ENCODE data around the gene PAX9. TPM values are rescaled to one million over a fixed set of nuclear protein-coding genes. Genes with fewer than 3 reads are reported as not detected.
A peak's percentile ranks its signal among the peaks of the same experiment; 100 is the strongest.

The PAX9 gene
- polyA plus RNA-seq, 1 donor from 2014 or later, result not detected

DNA sequence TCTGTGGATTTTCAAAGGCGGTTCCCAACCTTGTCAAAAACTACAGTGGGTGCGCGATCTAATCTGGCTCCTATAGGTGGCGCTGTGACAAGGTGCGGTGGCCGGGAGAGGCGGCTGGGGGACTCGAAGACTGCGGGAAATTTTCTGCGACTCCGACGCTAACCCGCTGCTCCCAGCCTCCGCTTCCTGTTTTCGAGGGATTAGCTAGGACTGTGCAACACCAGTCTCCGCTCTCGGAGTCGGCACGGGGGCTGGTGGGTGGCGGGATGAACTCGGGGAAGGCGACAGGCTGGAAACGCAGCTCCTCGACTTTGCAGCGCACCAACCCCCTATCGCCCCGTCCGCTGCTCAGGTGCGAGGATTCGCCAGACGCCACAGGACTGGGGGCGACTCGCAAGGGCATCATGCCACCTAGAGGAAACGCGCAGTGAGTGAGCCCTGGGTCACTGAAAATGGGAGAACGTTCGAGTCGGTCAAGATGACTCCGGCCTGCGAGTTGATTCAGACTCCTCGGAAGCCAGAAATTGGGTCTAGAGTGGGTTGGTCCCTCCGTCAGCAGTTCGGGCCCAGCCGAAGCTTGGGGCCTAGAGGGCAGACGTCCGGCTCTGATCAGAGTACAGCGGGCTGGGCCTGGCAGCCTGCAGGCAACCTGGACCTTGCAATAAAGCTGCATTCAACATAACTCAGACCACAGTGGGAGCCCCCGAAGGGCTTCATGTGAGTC, 5.5 kb upstream of the PAX9 start:
- H3K4me3 ChIP-seq (ENCODE audit: low read length), result peak overlapping the region; percentile 16
- H3K9me2 ChIP-seq (ENCODE audit: insufficient read depth, low read length), result no peaks in the 10 kb centered on the region
- no peaks in the 10 kb centered on the region for H3F3A ChIP-seq (ENCODE audit: insufficient read depth, low read length, poor library complexity, severe bottlenecking)
- peaks cover 100% of the 10 kb centered on the region for H3K27me3 ChIP-seq (ENCODE audit: insufficient read depth, low read depth, low read length)
- H4K20me1 ChIP-seq (ENCODE audit: insufficient read depth), result no peaks in the 10 kb centered on the region
- H3K36me3 ChIP-seq (ENCODE audit: insufficient read depth, low read length), result no peaks in the 10 kb centered on the region
- H3K79me2 ChIP-seq (replicated peaks; ENCODE audit: insufficient read depth, low read length), result no peaks in the 10 kb centered on the region
- TF ChIP-seq REST (IDR thresholded peaks at IDR 0.05; ENCODE audit: borderline replicate concordance) (no peak), TAF1 (IDR thresholded peaks at IDR 0.05; ENCODE audit: low read depth) (no peak), EZH2 (IDR thresholded peaks at IDR 0.05; ENCODE audit: borderline replicate concordance, insufficient read depth, low read length, poor library complexity, severe bottlenecking) (peak; percentile 33)
- TF ChIP-seq, protein P1, sequence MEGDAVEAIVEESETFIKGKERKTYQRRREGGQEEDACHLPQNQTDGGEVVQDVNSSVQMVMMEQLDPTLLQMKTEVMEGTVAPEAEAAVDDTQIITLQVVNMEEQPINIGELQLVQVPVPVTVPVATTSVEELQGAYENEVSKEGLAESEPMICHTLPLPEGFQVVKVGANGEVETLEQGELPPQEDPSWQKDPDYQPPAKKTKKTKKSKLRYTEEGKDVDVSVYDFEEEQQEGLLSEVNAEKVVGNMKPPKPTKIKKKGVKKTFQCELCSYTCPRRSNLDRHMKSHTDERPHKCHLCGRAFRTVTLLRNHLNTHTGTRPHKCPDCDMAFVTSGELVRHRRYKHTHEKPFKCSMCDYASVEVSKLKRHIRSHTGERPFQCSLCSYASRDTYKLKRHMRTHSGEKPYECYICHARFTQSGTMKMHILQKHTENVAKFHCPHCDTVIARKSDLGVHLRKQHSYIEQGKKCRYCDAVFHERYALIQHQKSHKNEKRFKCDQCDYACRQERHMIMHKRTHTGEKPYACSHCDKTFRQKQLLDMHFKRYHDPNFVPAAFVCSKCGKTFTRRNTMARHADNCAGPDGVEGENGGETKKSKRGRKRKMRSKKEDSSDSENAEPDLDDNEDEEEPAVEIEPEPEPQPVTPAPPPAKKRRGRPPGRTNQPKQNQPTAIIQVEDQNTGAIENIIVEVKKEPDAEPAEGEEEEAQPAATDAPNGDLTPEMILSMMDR (IDR thresholded peaks at IDR 0.05; ENCODE audit: poor library complexity, severe bottlenecking), result peak; percentile 56
- peaks cover 6% of the 10 kb centered on the region for H3K9me3 ChIP-seq (ENCODE audit: low read length)
- no peak overlapping the region for H3K9ac ChIP-seq (ENCODE audit: low read length)
- H2AFZ ChIP-seq (ENCODE audit: low read depth, low read length), result no peak overlapping the region
- no peak overlapping the region for H3K27ac ChIP-seq (ENCODE audit: low read length)
- H3K4me2 ChIP-seq (ENCODE audit: low read length), result no peak overlapping the region

DNA sequence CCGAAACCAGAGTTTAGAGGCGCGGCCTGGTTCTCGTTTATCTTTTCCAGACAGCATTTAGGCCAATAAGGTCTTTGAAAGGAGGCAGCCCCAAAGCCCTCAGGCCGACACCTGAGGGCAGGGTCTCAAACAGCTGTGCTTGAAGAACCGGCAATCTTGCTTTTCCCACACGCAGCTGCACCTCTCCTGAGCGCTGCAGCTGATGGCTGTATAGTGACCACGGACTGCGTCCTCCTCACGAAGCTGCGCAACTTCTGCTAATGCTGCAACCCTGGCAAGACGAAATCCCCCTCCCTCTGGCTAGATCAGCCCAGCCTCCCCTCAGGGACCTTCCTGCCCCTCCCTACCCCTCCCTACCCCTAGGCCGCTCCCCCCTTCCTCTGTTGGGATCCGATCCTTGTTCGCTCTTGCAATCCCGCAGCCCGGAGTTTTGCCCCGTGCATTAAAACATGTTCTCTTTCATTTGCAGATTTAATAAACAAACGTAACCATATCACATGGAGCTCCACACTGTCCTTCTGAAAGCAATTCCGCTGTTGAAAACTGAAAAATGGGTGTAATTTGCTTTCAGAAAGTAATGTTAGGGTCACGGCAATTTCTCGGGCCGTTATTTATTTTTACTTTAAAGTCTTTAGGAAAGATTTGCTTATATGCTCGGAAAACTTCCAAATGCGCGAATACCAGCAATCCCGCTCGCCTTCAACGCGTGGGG, 4.8 kb upstream of the PAX9 start:
- no peaks in the 10 kb centered on the region for H3K36me3 ChIP-seq (ENCODE audit: insufficient read depth, low read length)
- no peak overlapping the region for H3K27ac ChIP-seq (ENCODE audit: low read length)
- peaks cover 6% of the 10 kb centered on the region for H3K9me3 ChIP-seq (ENCODE audit: low read length)
- TF ChIP-seq EZH2 (IDR thresholded peaks at IDR 0.05; ENCODE audit: borderline replicate concordance, insufficient read depth, low read length, poor library complexity, severe bottlenecking) (peak; percentile 55), POLR2AphosphoS5 (IDR thresholded peaks at IDR 0.05) (peak; percentile 16), SMC3 (conservative IDR thresholded peaks at IDR 0.05; ENCODE audit: poor library complexity) (no peak)
- H2AFZ ChIP-seq (ENCODE audit: low read depth, low read length), result no peak overlapping the region
- H3K79me2 ChIP-seq (replicated peaks; ENCODE audit: insufficient read depth, low read length), result no peaks in the 10 kb centered on the region
- H3K4me3 ChIP-seq (ENCODE audit: low read length), result no peak overlapping the region
- no peaks in the 10 kb centered on the region for H3F3A ChIP-seq (ENCODE audit: insufficient read depth, low read length, poor library complexity, severe bottlenecking)
- H3K4me2 ChIP-seq (ENCODE audit: low read length), result no peak overlapping the region
- no peaks in the 10 kb centered on the region for H3K9me2 ChIP-seq (ENCODE audit: insufficient read depth, low read length)
- no peak overlapping the region for H3K9ac ChIP-seq (ENCODE audit: low read length)
- H3K27me3 ChIP-seq (ENCODE audit: insufficient read depth, low read depth, low read length), result peaks cover 100% of the 10 kb centered on the region
- H4K20me1 ChIP-seq (ENCODE audit: insufficient read depth), result no peaks in the 10 kb centered on the region

All from neural cell (in vitro differentiated cells).